Measurements from ENCODE around the gene ADGRL3. TPM values are rescaled to one million over a fixed set of nuclear protein-coding genes. Genes with fewer than 3 reads are reported as not detected.

The ADGRL3 gene
- total RNA-seq, 1 donor from 2014 or later: 6.1 TPM

- no peak for DNase-seq
- TF ChIP-seq CTCF (IDR thresholded peaks at IDR 0.05; ENCODE audit: borderline replicate concordance): no peak
- intact Hi-C loops (cut with micrococcal nuclease): no loop called here
- Histone ChIP-seq H3K27ac (replicated peaks) (peak overlapping the region; percentile 24), H3K9me3 (replicated peaks) (no peaks in the 10 kb centered on the region), H3K36me3 (no peaks in the 10 kb centered on the region), H3K27me3 (ENCODE audit: low read depth) (no peaks in the 10 kb centered on the region), H3K4me1 (no peaks in the 10 kb centered on the region), H3K4me3 (no peak overlapping the region)
Measured at GRCh38 chr4:61308033-61308432, 107.9 kb downstream of the ADGRL3 start.

- Histone ChIP-seq H3K27me3 (ENCODE audit: low read depth) (no peaks in the 10 kb centered on the region), H3K36me3 (no peaks in the 10 kb centered on the region), H3K4me1 (no peaks in the 10 kb centered on the region), H3K4me3 (no peak overlapping the region), H3K27ac (replicated peaks) (no peak overlapping the region), H3K9me3 (replicated peaks) (no peaks in the 10 kb centered on the region)
- intact Hi-C loops (cut with micrococcal nuclease): no loop called here
- no peak for DNase-seq
- TF ChIP-seq CTCF (IDR thresholded peaks at IDR 0.05; ENCODE audit: borderline replicate concordance): no peak
Measured at GRCh38 chr4:61309616-61310015, 109.5 kb downstream of the ADGRL3 start.

- H3K27ac ChIP-seq (replicated peaks): no peak overlapping the region
- no peaks in the 10 kb centered on the region for H3K27me3 ChIP-seq (ENCODE audit: low read depth)
- H3K9me3 ChIP-seq (replicated peaks): no peaks in the 10 kb centered on the region
- intact Hi-C loops (cut with micrococcal nuclease): no loop called here
- H3K4me1 ChIP-seq: no peaks in the 10 kb centered on the region
- no peak for TF ChIP-seq CTCF (IDR thresholded peaks at IDR 0.05; ENCODE audit: borderline replicate concordance)
- no peaks in the 10 kb centered on the region for H3K36me3 ChIP-seq
- DNase-seq: no peak
- no peak overlapping the region for H3K4me3 ChIP-seq
Measured at GRCh38 chr4:61312526-61312925, 112.4 kb downstream of the ADGRL3 start.

GRCh38 chr4:61318431-61318830 is 118.3 kb downstream of the ADGRL3 start:
- Histone ChIP-seq H3K36me3 (no peaks in the 10 kb centered on the region), H3K27ac (replicated peaks) (no peak overlapping the region), H3K4me1 (no peaks in the 10 kb centered on the region), H3K9me3 (replicated peaks) (peaks cover 7% of the 10 kb centered on the region), H3K27me3 (ENCODE audit: low read depth) (no peaks in the 10 kb centered on the region), H3K4me3 (no peak overlapping the region)
- TF ChIP-seq CTCF (IDR thresholded peaks at IDR 0.05; ENCODE audit: borderline replicate concordance): no peak
- DNase-seq: no peak
- intact Hi-C loops (cut with micrococcal nuclease): no loop called here

- intact Hi-C loops (cut with micrococcal nuclease): no loop called here
- Histone ChIP-seq H3K27ac (replicated peaks) (no peak overlapping the region), H3K9me3 (replicated peaks) (peaks cover 14% of the 10 kb centered on the region), H3K4me1 (no peaks in the 10 kb centered on the region), H3K27me3 (ENCODE audit: low read depth) (no peaks in the 10 kb centered on the region), H3K4me3 (no peak overlapping the region), H3K36me3 (no peaks in the 10 kb centered on the region)
- TF ChIP-seq CTCF (IDR thresholded peaks at IDR 0.05; ENCODE audit: borderline replicate concordance): no peak
- DNase-seq: no peak
Measured at GRCh38 chr4:61319156-61319555, 119.0 kb downstream of the ADGRL3 start.

GRCh38 chr4:61320154-61320553 is 120.0 kb downstream of the ADGRL3 start:
- H3K27ac ChIP-seq (replicated peaks): no peak overlapping the region
- DNase-seq: no peak
- no peak overlapping the region for H3K4me3 ChIP-seq
- intact Hi-C loops (cut with micrococcal nuclease): no loop called here
- H3K27me3 ChIP-seq (ENCODE audit: low read depth): no peaks in the 10 kb centered on the region
- peaks cover 17% of the 10 kb centered on the region for H3K9me3 ChIP-seq (replicated peaks)
- no peak for TF ChIP-seq CTCF (IDR thresholded peaks at IDR 0.05; ENCODE audit: borderline replicate concordance)
- H3K4me1 ChIP-seq: no peaks in the 10 kb centered on the region
- H3K36me3 ChIP-seq: no peaks in the 10 kb centered on the region
